GM18517 (cell line): ENCODE results near the gene SNX6.
"Not testable (repeated sequence)": the region's sequence is repeated elsewhere in the genome, so short reads cannot be mapped to it uniquely, and the experiment has no call there.

Experiments
- ATAC-seq: cut with Tn5 transposase; IDR thresholded peaks from one replicate; pipeline ENCODE4 v1.9.1; 2021; ENCODE audit warnings: mild to moderate bottlenecking, moderate library complexity; ENCODE audit not compliant: unreplicated experiment

The SNX6 gene

GRCh38 chr14:34569750-34570149 is 60.2 kb downstream of the SNX6 start:
- ATAC-seq = no peak

- no peak for ATAC-seq
Measured at GRCh38 chr14:34568803-34569202, 61.1 kb downstream of the SNX6 start.

GRCh38 chr14:34562776-34563150 is 67.2 kb downstream of the SNX6 start:
- ATAC-seq = no peak

- not testable (repeated sequence) for ATAC-seq
Measured at GRCh38 chr14:34562037-34562775, 67.7 kb downstream of the SNX6 start.

- peak; percentile 24 for ATAC-seq
Measured at GRCh38 chr14:34556498-34556829, 73.5 kb downstream of the SNX6 start.

GRCh38 chr14:34555583-34556497 is 74.1 kb downstream of the SNX6 start:
- ATAC-seq = peak; percentile 86

- no peak for ATAC-seq
Measured at GRCh38 chr14:34554540-34555250, 75.3 kb downstream of the SNX6 start.

- ATAC-seq = not testable (repeated sequence)
Measured at GRCh38 chr14:34549276-34549966, 80.5 kb downstream of the SNX6 start.

GRCh38 chr14:34548472-34548981 is 81.4 kb downstream of the SNX6 start:
- no peak for ATAC-seq

- ATAC-seq = peak; percentile 35
Measured at GRCh38 chr14:34547136-34547520, 82.8 kb downstream of the SNX6 start.

- peak; percentile 84 for ATAC-seq
Measured at GRCh38 chr14:34546272-34547135, 83.4 kb downstream of the SNX6 start.

GRCh38 chr14:34540181-34541059 is 89.5 kb downstream of the SNX6 start:
- ATAC-seq = not testable (repeated sequence)

- ATAC-seq = peak; percentile 97
Measured at GRCh38 chr14:34539407-34540180, 90.4 kb downstream of the SNX6 start, which contains the start of gene EAPP. EAPP (minus strand) TSS chr14:34539701; CDS start chr14:34539628, 73 bp downstream.

GRCh38 chr14:34538871-34539406 is 91.0 kb downstream of the SNX6 start:
- ATAC-seq = no peak

GRCh38 chr14:34538096-34538495 is 91.9 kb downstream of the SNX6 start:
- ATAC-seq = not testable (repeated sequence)

- ATAC-seq = no peak
Measured at GRCh38 chr14:34537677-34538009, 92.3 kb downstream of the SNX6 start.

- no peak for ATAC-seq
Measured at GRCh38 chr14:34536951-34537676, 92.8 kb downstream of the SNX6 start.
